ENCODE data around the gene GPR83.
A peak's percentile ranks its signal among the peaks of the same experiment; 100 is the strongest.

The GPR83 gene

DNA sequence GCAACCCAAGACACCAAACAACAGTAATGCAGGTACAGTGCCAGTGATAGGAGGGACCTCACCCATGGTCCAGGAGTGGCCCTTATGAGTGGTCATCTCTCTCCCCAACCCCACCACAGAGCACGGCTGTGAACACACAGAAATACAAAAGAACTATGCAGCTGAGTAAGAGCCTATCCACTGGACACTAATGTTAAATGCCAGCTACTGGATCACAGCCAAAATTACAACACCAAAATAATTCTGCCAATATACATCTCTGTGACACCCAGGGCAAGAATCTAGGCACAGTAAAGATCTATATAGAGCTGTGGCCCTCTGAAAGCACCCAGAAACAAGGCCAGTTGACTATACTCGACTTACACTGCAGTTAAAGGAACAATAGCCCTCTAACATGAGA is 22.8 kb upstream of the GPR83 start:
- Histone ChIP-seq H3K79me1 (replicated peaks; ENCODE audit: low read length, poor library complexity, severe bottlenecking) (peaks cover 2% of the 10 kb centered on the region), H3K4me2 (ENCODE audit: low read length, poor library complexity, severe bottlenecking) (peak overlapping the region; percentile 25), H2BK120ac (ENCODE audit: low read depth, low read length) (no peak overlapping the region), H3K27ac (ENCODE audit: low read length, poor library complexity, severe bottlenecking) (peak overlapping the region; percentile 90), H3K36me3 (ENCODE audit: control insufficient read depth in 1 of 2, insufficient read depth in 2 of 2, low read depth in 1 of 2, low read length in 2 of 2) (peaks cover 3 to 28% of the 10 kb centered on the region in 2 experiments), H3K4ac (ENCODE audit: low read depth in 1 of 2, low read length in 2 of 2) (no peak overlapping the region), H2BK15ac (ENCODE audit: low read depth, poor library complexity, severe bottlenecking) (no peak overlapping the region), H3K4me1 (ENCODE audit: control insufficient read depth, insufficient read depth, low read depth, low read length) (peaks cover 10% of the 10 kb centered on the region), H3K4me3 (ENCODE audit: insufficient read depth in 1 of 2, low read depth in 1 of 2, low read length in 2 of 2) (no peak overlapping the region), H3K14ac (ENCODE audit: low read length in 2 of 2) (peak overlapping the region in 1 of 2 experiments; percentile 87), H3K27me3 (ENCODE audit: control insufficient read depth in 1 of 2, insufficient read depth in 1 of 2, low read length in 2 of 2) (no peaks in the 10 kb centered on the region), H3K23ac (ENCODE audit: low read length in 2 of 2) (no peak overlapping the region), H4K8ac (ENCODE audit: low read length) (no peak overlapping the region), H3K18ac (ENCODE audit: low read depth in 1 of 2, low read length in 2 of 2) (no peak overlapping the region), H2BK12ac (ENCODE audit: low read length in 2 of 2) (no peak overlapping the region), H2BK5ac (ENCODE audit: low read depth, low read length, poor library complexity, severe bottlenecking) (peak overlapping the region; percentile 85), H2AFZ (ENCODE audit: low read depth, low read length) (no peak overlapping the region), H2AK5ac (ENCODE audit: low read length, severe bottlenecking) (peak overlapping the region; percentile 94), H3K9me3 (ENCODE audit: control insufficient read depth, low read length) (peaks cover 6% of the 10 kb centered on the region), H4K91ac (ENCODE audit: low read length) (peak overlapping the region; percentile 58), H3K9ac (ENCODE audit: low read length) (no peak overlapping the region)
- no peak for DNase-seq
- WGBS: 91% methylated on average over 2 of the region's 2 CpGs

DNA sequence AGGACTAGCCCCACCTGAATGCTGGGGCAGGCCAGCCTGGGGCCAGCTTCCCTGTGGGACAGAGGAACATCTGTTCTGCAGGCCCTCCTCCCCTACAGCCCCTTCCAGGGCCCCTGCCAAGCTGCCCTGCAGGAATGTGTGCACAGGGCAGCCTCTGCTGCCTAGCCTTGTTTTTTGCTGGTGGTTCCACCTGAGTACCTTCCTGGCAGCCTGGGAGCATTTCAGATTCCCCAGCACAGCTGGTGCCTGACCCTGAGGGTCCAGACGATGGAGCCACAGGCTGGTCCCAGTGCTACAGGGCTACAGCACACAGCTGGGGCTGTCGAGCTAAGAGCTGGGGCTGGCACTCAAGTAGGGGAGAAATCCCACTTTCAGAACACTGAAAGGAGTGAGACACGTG is 22.3 kb upstream of the GPR83 start:
- H3K9me3 ChIP-seq (ENCODE audit: control insufficient read depth, low read length): peaks cover 4% of the 10 kb centered on the region
- H3K18ac ChIP-seq (ENCODE audit: low read depth in 1 of 2, low read length in 2 of 2): no peak overlapping the region
- H3K23ac ChIP-seq (ENCODE audit: low read length in 2 of 2): no peak overlapping the region
- WGBS: 91% methylated on average over 3 of the region's 3 CpGs
- peak overlapping the region; percentile 58 for H4K91ac ChIP-seq (ENCODE audit: low read length)
- H2BK120ac ChIP-seq (ENCODE audit: low read depth, low read length): no peak overlapping the region
- H3K27me3 ChIP-seq (ENCODE audit: control insufficient read depth in 1 of 2, insufficient read depth in 1 of 2, low read length in 2 of 2): no peaks in the 10 kb centered on the region
- H3K36me3 ChIP-seq (ENCODE audit: control insufficient read depth in 1 of 2, insufficient read depth in 2 of 2, low read depth in 1 of 2, low read length in 2 of 2): peaks cover 1 to 23% of the 10 kb centered on the region in 2 experiments
- H3K4me2 ChIP-seq (ENCODE audit: low read length, poor library complexity, severe bottlenecking): peak overlapping the region; percentile 25
- peak overlapping the region in 1 of 2 experiments; percentile 1 for H3K14ac ChIP-seq (ENCODE audit: low read length in 2 of 2)
- no peak overlapping the region for H2AFZ ChIP-seq (ENCODE audit: low read depth, low read length)
- DNase-seq: no peak
- peaks cover 2% of the 10 kb centered on the region for H3K79me1 ChIP-seq (replicated peaks; ENCODE audit: low read length, poor library complexity, severe bottlenecking)
- H3K4ac ChIP-seq (ENCODE audit: low read depth in 1 of 2, low read length in 2 of 2): peak overlapping the region in 1 of 2 experiments; percentile 35
- peak overlapping the region; percentile 90 for H3K27ac ChIP-seq (ENCODE audit: low read length, poor library complexity, severe bottlenecking)
- peaks cover 10% of the 10 kb centered on the region for H3K4me1 ChIP-seq (ENCODE audit: control insufficient read depth, insufficient read depth, low read depth, low read length)
- no peak overlapping the region for H2BK12ac ChIP-seq (ENCODE audit: low read length in 2 of 2)
- peak overlapping the region; percentile 94 for H2AK5ac ChIP-seq (ENCODE audit: low read length, severe bottlenecking)
- H3K9ac ChIP-seq (ENCODE audit: low read length): no peak overlapping the region
- no peak overlapping the region for H2BK15ac ChIP-seq (ENCODE audit: low read depth, poor library complexity, severe bottlenecking)
- peak overlapping the region; percentile 85 for H2BK5ac ChIP-seq (ENCODE audit: low read depth, low read length, poor library complexity, severe bottlenecking)
- H4K8ac ChIP-seq (ENCODE audit: low read length): no peak overlapping the region
- no peak overlapping the region for H3K4me3 ChIP-seq (ENCODE audit: insufficient read depth in 1 of 2, low read depth in 1 of 2, low read length in 2 of 2)

DNA sequence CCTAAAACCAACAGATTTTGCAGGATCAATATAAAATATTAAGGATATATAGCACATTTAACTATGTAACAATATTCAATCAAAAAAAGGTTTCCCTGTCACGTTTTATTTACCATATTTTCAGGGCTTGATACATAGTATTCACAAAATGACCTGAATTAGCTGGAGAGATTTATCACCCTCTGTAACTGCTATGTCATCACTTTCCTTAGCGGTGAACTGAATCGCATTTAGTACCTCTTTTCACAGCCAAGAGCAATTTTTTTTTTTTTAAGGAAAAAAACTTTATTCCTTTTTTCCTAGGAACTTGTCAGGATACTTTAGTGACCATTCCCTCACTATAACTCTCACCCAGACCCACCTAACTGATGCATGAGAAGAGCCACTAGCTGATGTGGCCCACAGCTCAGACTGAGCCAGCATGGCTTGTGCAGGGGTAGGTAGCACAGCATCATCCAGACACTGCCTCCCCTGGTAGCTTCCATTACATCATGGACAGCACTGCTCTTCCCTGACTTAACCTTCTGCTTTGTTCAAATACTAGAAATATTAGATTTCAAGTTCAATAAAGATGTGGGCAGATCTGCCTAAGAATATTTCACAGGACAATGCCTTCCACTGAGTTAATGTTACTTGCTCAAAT is 17.0 kb upstream of the GPR83 start:
- no peak for DNase-seq
- H2BK120ac ChIP-seq (ENCODE audit: low read depth, low read length): no peak overlapping the region
- H2BK15ac ChIP-seq (ENCODE audit: low read depth, poor library complexity, severe bottlenecking): no peak overlapping the region
- no peak overlapping the region for H2BK12ac ChIP-seq (ENCODE audit: low read length in 2 of 2)
- no peak overlapping the region for H2BK5ac ChIP-seq (ENCODE audit: low read depth, low read length, poor library complexity, severe bottlenecking)
- H4K91ac ChIP-seq (ENCODE audit: low read length): no peak overlapping the region
- H3K4ac ChIP-seq (ENCODE audit: low read depth in 1 of 2, low read length in 2 of 2): no peak overlapping the region
- 92% methylated on average over 3 of the region's 3 CpGs for WGBS
- no peak overlapping the region for H2AFZ ChIP-seq (ENCODE audit: low read depth, low read length)
- peaks cover 0 to 15% of the 10 kb centered on the region in 2 experiments for H3K36me3 ChIP-seq (ENCODE audit: control insufficient read depth in 1 of 2, insufficient read depth in 2 of 2, low read depth in 1 of 2, low read length in 2 of 2)
- H3K23ac ChIP-seq (ENCODE audit: low read length in 2 of 2): peak overlapping the region in 1 of 2 experiments; percentile 94
- H3K4me2 ChIP-seq (ENCODE audit: low read length, poor library complexity, severe bottlenecking): no peak overlapping the region
- H3K9me3 ChIP-seq (ENCODE audit: control insufficient read depth, low read length): no peaks in the 10 kb centered on the region
- H3K79me1 ChIP-seq (replicated peaks; ENCODE audit: low read length, poor library complexity, severe bottlenecking): no peaks in the 10 kb centered on the region
- H2AK5ac ChIP-seq (ENCODE audit: low read length, severe bottlenecking): no peak overlapping the region
- peaks cover 3% of the 10 kb centered on the region for H3K4me1 ChIP-seq (ENCODE audit: control insufficient read depth, insufficient read depth, low read depth, low read length)
- no peak overlapping the region for H3K18ac ChIP-seq (ENCODE audit: low read depth in 1 of 2, low read length in 2 of 2)
- peak overlapping the region in 1 of 2 experiments; percentile 89 for H3K14ac ChIP-seq (ENCODE audit: low read length in 2 of 2)
- no peak overlapping the region for H3K9ac ChIP-seq (ENCODE audit: low read length)
- H4K8ac ChIP-seq (ENCODE audit: low read length): no peak overlapping the region
- no peak overlapping the region for H3K4me3 ChIP-seq (ENCODE audit: insufficient read depth in 1 of 2, low read depth in 1 of 2, low read length in 2 of 2)
- no peaks in the 10 kb centered on the region for H3K27me3 ChIP-seq (ENCODE audit: control insufficient read depth in 1 of 2, insufficient read depth in 1 of 2, low read length in 2 of 2)
- no peak overlapping the region for H3K27ac ChIP-seq (ENCODE audit: low read length, poor library complexity, severe bottlenecking)

DNA sequence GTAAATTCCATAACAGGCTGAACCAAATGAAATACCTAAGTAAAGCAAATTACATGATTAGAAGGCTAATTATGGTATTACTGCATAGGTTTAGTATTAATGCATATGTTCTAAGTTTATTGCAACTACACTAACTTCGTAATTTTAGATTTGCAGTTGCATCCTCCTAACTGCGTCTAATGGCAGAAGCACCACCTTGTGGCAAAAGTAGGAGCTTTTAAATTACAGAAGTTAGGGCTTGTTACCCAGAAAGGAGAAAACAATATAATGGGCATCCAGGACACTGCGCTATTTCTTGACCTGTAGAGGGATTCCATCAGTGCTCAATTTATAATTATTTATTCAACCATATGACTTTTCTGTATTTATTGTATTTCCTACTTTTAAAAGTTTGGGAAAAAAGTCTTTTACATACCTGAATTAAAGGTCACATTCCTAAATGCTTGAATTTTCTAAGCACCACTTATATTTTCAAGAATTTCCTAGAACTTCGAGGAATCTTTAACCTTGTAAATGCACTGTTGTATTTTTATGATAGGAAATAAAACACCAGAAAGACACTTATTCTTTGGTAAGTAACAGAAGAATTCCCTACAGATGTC is 16.3 kb upstream of the GPR83 start:
- no peak overlapping the region for H4K91ac ChIP-seq (ENCODE audit: low read length)
- peaks cover 0 to 15% of the 10 kb centered on the region in 2 experiments for H3K36me3 ChIP-seq (ENCODE audit: control insufficient read depth in 1 of 2, insufficient read depth in 2 of 2, low read depth in 1 of 2, low read length in 2 of 2)
- no peaks in the 10 kb centered on the region for H3K9me3 ChIP-seq (ENCODE audit: control insufficient read depth, low read length)
- no peak overlapping the region for H3K18ac ChIP-seq (ENCODE audit: low read depth in 1 of 2, low read length in 2 of 2)
- no peak overlapping the region for H2BK5ac ChIP-seq (ENCODE audit: low read depth, low read length, poor library complexity, severe bottlenecking)
- 83% methylated on average over 1 of the region's 4 CpGs for WGBS
- no peak overlapping the region for H2BK12ac ChIP-seq (ENCODE audit: low read length in 2 of 2)
- peak; percentile 45 for DNase-seq
- no peak overlapping the region for H2AFZ ChIP-seq (ENCODE audit: low read depth, low read length)
- no peak overlapping the region for H2BK15ac ChIP-seq (ENCODE audit: low read depth, poor library complexity, severe bottlenecking)
- H3K27ac ChIP-seq (ENCODE audit: low read length, poor library complexity, severe bottlenecking): no peak overlapping the region
- H3K4me2 ChIP-seq (ENCODE audit: low read length, poor library complexity, severe bottlenecking): no peak overlapping the region
- H3K4me3 ChIP-seq (ENCODE audit: insufficient read depth in 1 of 2, low read depth in 1 of 2, low read length in 2 of 2): no peak overlapping the region
- no peak overlapping the region for H3K23ac ChIP-seq (ENCODE audit: low read length in 2 of 2)
- no peaks in the 10 kb centered on the region for H3K4me1 ChIP-seq (ENCODE audit: control insufficient read depth, insufficient read depth, low read depth, low read length)
- no peaks in the 10 kb centered on the region for H3K27me3 ChIP-seq (ENCODE audit: control insufficient read depth in 1 of 2, insufficient read depth in 1 of 2, low read length in 2 of 2)
- H3K79me1 ChIP-seq (replicated peaks; ENCODE audit: low read length, poor library complexity, severe bottlenecking): no peaks in the 10 kb centered on the region
- H3K4ac ChIP-seq (ENCODE audit: low read depth in 1 of 2, low read length in 2 of 2): no peak overlapping the region
- no peak overlapping the region for H4K8ac ChIP-seq (ENCODE audit: low read length)
- no peak overlapping the region for H3K14ac ChIP-seq (ENCODE audit: low read length in 2 of 2)
- H3K9ac ChIP-seq (ENCODE audit: low read length): no peak overlapping the region
- H2BK120ac ChIP-seq (ENCODE audit: low read depth, low read length): no peak overlapping the region
- no peak overlapping the region for H2AK5ac ChIP-seq (ENCODE audit: low read length, severe bottlenecking)

Measured in mesenchymal stem cell (in vitro differentiated cells and primary cell).